Measurements from ENCODE around the gene AKR1B15.

AKR1B15 gene

GRCh38 chr7:134618756-134619530, 70.0 kb downstream of the AKR1B15 start:
- DNase-seq: no peak

GRCh38 chr7:134619627-134620331, 70.9 kb downstream of the AKR1B15 start:
- DNase-seq: no peak

GRCh38 chr7:134622303-134622995, 73.5 kb downstream of the AKR1B15 start:
- DNase-seq: no peak

DNA sequence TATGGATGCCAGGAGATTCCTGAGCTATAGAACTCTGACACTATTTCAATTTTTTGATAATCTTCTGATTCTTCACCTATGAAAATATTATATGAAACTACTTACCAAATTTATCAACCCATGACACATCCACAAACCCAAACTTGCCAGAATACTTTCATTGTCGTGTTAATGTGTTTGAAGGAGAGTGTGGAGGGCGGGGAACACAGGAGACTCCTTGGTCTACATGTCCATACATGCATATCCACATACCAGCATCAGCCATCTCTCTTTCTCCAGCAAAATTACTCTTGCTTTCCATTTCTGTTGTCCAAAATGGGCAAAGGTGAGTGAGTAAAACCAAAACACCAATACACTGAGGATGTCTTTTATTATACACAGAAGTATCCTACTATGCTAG, 74.3 kb downstream of the AKR1B15 start:
- DNase-seq: no peak

DNA sequence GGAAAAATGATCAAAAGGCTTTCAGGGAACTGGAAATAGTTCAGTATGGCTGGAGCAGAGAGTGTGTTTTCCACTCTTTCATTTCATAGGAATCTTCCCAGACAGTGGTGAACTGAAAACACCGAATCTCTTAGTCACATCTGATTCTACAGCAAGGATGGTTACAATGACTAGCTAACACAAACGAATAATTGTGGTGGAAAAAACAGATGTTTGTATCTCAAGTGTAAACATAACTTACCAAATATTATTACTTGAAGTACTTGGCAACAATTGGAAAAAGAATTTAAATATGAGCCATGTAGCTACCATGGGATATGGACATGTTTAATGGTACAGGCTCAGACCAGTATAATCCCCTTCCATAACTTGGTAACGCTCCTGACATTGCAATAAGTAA, 76.6 kb downstream of the AKR1B15 start:
- no peak for DNase-seq

DNA sequence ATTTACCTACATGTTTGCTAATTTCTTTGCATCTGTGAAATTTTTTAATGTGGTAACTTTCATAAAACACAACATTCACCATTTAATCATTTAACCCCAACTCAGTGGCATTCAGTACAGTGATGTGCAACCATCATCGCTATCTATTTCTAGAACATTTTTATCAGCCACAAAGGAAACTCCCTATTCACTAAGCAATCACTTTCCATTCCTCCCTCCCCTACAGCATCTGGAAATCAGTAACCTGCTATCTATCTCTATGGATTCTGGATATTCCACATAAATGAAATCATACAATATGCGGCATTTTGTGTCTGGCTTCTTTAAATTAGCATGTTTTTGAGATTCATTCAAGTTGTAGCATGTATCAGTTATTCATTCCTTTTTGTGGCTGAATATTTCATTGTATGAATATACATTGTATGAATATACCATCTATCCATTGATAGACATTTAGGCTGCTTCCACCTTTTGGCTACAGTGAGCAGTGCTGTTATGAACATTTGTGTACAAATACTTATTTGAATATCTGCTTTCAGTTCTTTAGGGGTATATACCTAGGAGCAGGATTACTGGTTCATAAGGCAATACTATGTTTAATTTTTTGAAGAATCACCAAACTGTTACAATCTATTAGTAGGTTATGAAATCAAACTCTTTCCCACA, 78.3 kb downstream of the AKR1B15 start:
- DNase-seq: no peak

DNA sequence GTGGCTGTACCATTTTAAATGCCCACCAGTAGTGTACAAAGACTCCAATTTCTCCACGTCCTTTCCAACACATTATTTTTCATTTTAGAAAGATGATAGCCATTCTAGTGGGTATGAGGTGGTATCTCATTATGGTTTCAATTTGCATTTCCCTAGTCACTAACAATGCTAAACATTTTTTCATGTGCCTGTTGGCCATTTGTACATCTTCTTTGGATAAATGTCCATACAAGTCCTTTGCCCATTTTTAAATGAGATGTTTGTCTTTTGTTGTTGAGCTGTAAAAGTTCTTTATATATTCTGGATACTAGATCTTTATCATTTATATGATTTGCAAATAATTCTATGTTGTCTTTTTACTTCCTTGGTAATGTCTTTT, 78.9 kb downstream of the AKR1B15 start:
- DNase-seq: no peak

- no peak for DNase-seq
Observed at GRCh38 chr7:134629445-134629844, 80.5 kb downstream of the AKR1B15 start.
